GM19468 (cell line): ENCODE measurements around the gene SEPTIN14.
"Not testable (repeated sequence)": the region's sequence is repeated elsewhere in the genome, so short reads cannot be mapped to it uniquely, and the experiment has no call there.

Experiments
- ATAC-seq: cut with Tn5 transposase; IDR thresholded peaks from one replicate; pipeline ENCODE4 v1.9.1; 2021; ENCODE audit warnings: mild to moderate bottlenecking, moderate library complexity, moderate number of reproducible peaks; ENCODE audit not compliant: unreplicated experiment; ENCODE audit errors: extremely low read depth

Gene SEPTIN14

GRCh38 chr7:55786901-55787300 is 75.7 kb downstream of the SEPTIN14 start:
- ATAC-seq: no peak

GRCh38 chr7:55785444-55785843 is 77.1 kb downstream of the SEPTIN14 start:
- ATAC-seq: not testable (repeated sequence)

GRCh38 chr7:55784151-55784550 is 78.4 kb downstream of the SEPTIN14 start:
- no peak for ATAC-seq

- ATAC-seq: no peak
Measured at GRCh38 chr7:55778631-55779030, 83.9 kb downstream of the SEPTIN14 start.

GRCh38 chr7:55776196-55776595 is 86.4 kb downstream of the SEPTIN14 start:
- ATAC-seq: no peak

- ATAC-seq: no peak
Measured at GRCh38 chr7:55775051-55775420, 87.5 kb downstream of the SEPTIN14 start.

GRCh38 chr7:55774327-55775050 is 88.1 kb downstream of the SEPTIN14 start:
- ATAC-seq: no peak

- no peak for ATAC-seq
Measured at GRCh38 chr7:55770778-55771177, 91.8 kb downstream of the SEPTIN14 start.

GRCh38 chr7:55753274-55753862 is 109.2 kb downstream of the SEPTIN14 start:
- not testable (repeated sequence) for ATAC-seq

- not testable (repeated sequence) for ATAC-seq
Measured at GRCh38 chr7:55744706-55745105, 117.8 kb downstream of the SEPTIN14 start.
